K562 (cell line): Measurements from ENCODE around the gene LILRB3. TPM values are rescaled to one million over a fixed set of nuclear protein-coding genes. Genes with fewer than 3 reads are reported as not detected.

Experiments used
- BRF1 ChIP-seq: IDR thresholded peaks from 3 replicates; pipeline ENCODE4 v1.6.1; 2011; ENCODE audit warnings: borderline replicate concordance, mild to moderate bottlenecking; ENCODE audit not compliant: insufficient read length; ENCODE audit errors: extremely low read depth
- CBX8 ChIP-seq: fragments of 200-600 bp; sonication (generic); IDR thresholded peaks from 2 replicates; pipeline ENCODE4 v1.6.1; 2012; ENCODE audit warnings: borderline replicate concordance, mixed run types, low read depth, mild to moderate bottlenecking, moderate library complexity, mixed read lengths, low read length, control low read depth, inconsistent platforms; ENCODE audit not compliant: poor library complexity, severe bottlenecking; ENCODE audit errors: extremely low read depth
- CCAR2 ChIP-seq: fragments of 200-400 bp; formaldehyde crosslinking; IDR thresholded peaks from 2 replicates; pipeline ENCODE4 v1.6.1; 2017; ENCODE audit warnings: mild to moderate bottlenecking, low read depth, low read length
- ESRRA ChIP-seq: fragments of 450-650 bp; IDR thresholded peaks from 2 replicates; pipeline ENCODE4 v1.6.1; 2014; ENCODE audit warnings: low read depth, mild to moderate bottlenecking, moderate library complexity, borderline replicate concordance
- ESRRB ChIP-seq: fragments of 250-450 bp; sonication (Bioruptor Pico); IDR thresholded peaks from 2 replicates; pipeline ENCODE4 v1.5.0; 2020; ENCODE audit warnings: mild to moderate bottlenecking, moderate library complexity, borderline replicate concordance
- ETV6 ChIP-seq, 3 experiments: fragments of 150-350 bp in 1 of 3; sonication (generic) in 1 of 3; formaldehyde crosslinking in 1 of 3; IDR thresholded peaks; 2 replicates each; pipeline versions ENCODE4 v1.6.1 to v1.8.0; 2014 to 2022; ENCODE audit warnings: borderline replicate concordance in 2 of 3, low read depth in 2 of 3, antibody characterized with exemption in 1 of 3, low read length in 1 of 3, mild to moderate bottlenecking in 1 of 3, missing genetic modification reagents in 1 of 3
- MAFF ChIP-seq: IDR thresholded peaks from 2 replicates; pipeline ENCODE4 v1.6.1; 2012; ENCODE audit warnings: low read length, improper control_type of control experiment
- MCM7 ChIP-seq, 2 experiments: fragments of 450-650 bp; IDR thresholded peaks; 2 replicates each; pipeline ENCODE4 v1.6.1; 2016 to 2018
- NCOA2 ChIP-seq, 2 experiments: fragments of 450-650 bp; IDR thresholded peaks; 2 replicates each; pipeline ENCODE4 v1.6.1; 2018; ENCODE audit warnings: mild to moderate bottlenecking in 2 of 2, moderate library complexity in 1 of 2; ENCODE audit not compliant: partially characterized antibody in 2 of 2
- NFRKB ChIP-seq: fragments of 450-650 bp; IDR thresholded peaks from 2 replicates; pipeline ENCODE4 v1.6.1; 2016; ENCODE audit warnings: low read depth
- NR1H2 ChIP-seq: sonication (generic); formaldehyde crosslinking; IDR thresholded peaks from 2 replicates; pipeline ENCODE4 v1.4.0; 2020; ENCODE audit warnings: mild to moderate bottlenecking, missing genetic modification reagents
- POLR3A ChIP-seq: IDR thresholded peaks from 2 replicates; pipeline ENCODE4 v1.6.1; 2011; ENCODE audit warnings: borderline replicate concordance, mild to moderate bottlenecking, moderate library complexity; ENCODE audit not compliant: insufficient read length, insufficient read depth; ENCODE audit errors: extremely low read depth
- SMARCB1 ChIP-seq: IDR thresholded peaks from 2 replicates; pipeline ENCODE4 v1.6.1; 2011; ENCODE audit warnings: improper control_type of control experiment, low read depth; ENCODE audit not compliant: insufficient read length
- SMC3 ChIP-seq: conservative IDR thresholded peaks from 2 replicates; pipeline ENCODE4 v1.6.1; 2011; ENCODE audit warnings: low read depth, low read length, improper control_type of control experiment; ENCODE audit not compliant: insufficient read depth
- TSC22D4 ChIP-seq: fragments of 450-650 bp; IDR thresholded peaks from 2 replicates; pipeline ENCODE4 v1.6.1; 2016; ENCODE audit warnings: missing genetic modification characterization, missing biosample characterization, control low read depth
- YBX1 ChIP-seq: fragments of 450-650 bp; IDR thresholded peaks from 2 replicates; pipeline ENCODE4 v1.7.1; 2016; ENCODE audit warnings: mild to moderate bottlenecking
- YY1 ChIP-seq, 3 experiments: IDR thresholded peaks; 2 replicates each; pipeline ENCODE4 v1.6.1; 2011; ENCODE audit warnings: low read length in 2 of 3, mild to moderate bottlenecking in 2 of 3, moderate library complexity in 2 of 3, borderline replicate concordance in 1 of 3, control low read depth in 1 of 3, low read depth in 1 of 3; ENCODE audit not compliant: insufficient read depth in 3 of 3, insufficient replicate concordance in 2 of 3, control insufficient read depth in 1 of 3, insufficient read length in 1 of 3; ENCODE audit errors: extremely low read depth in 1 of 3
- polyA plus RNA-seq, 8 experiments: library from polyadenylated mRNA; depleted of rRNA in 4 of 8; stranded (reverse) in 5 of 8; unstranded in 3 of 8; fragments of >200 nt; fragmentation: Nextera tagmentation in 2 of 8; fragmentation: Illumina TruSeq in 1 of 8; extraction: Ambion mirVana in 2 of 8; extraction: Trizol in 1 of 8; gene quantifications; 2 replicates each; pipeline versions ENCODE4 v1.2.1 to v1.2.3, GENCODE V29; 2011 to 2014; ENCODE audit warnings: inconsistent platforms in 1 of 8, missing spikeins in 1 of 8
- total RNA-seq, 7 experiments: library from RNA; depleted of rRNA in 6 of 7; stranded (reverse); fragments of >200 nt in 6 of 7; fragmentation: Illumina TruSeq in 2 of 7; extraction: Trizol in 2 of 7; gene quantifications; 2 replicates each; pipeline versions ENCODE4 v1.2.1 to v1.2.3, GENCODE V29; 2011 to 2021; ENCODE audit warnings: low replicate concordance in 1 of 7
- TF ChIP-seq, protein P1 (sequence below): fragments of 450-650 bp; formaldehyde crosslinking; conservative IDR thresholded peaks from 2 replicates; pipeline ENCODE4 v1.4.0; 2022; ENCODE audit warnings: mild to moderate bottlenecking, missing genetic modification characterization
- TF ChIP-seq, protein P2 (sequence below): fragments of 200-800 bp; sonication (Bioruptor generic); IDR thresholded peaks from 2 replicates; pipeline ENCODE4 v1.6.1; 2017; ENCODE audit warnings: missing genetic modification characterization, missing compliant biosample characterization
- TF ChIP-seq, protein P3 (sequence below): sonication (generic); formaldehyde crosslinking; IDR thresholded peaks from 2 replicates; pipeline ENCODE4 v1.9.0; 2022; ENCODE audit warnings: mild to moderate bottlenecking, missing genetic modification reagents
- TF ChIP-seq, protein P4 (sequence below): fragments of 450-650 bp; IDR thresholded peaks from 2 replicates; pipeline ENCODE4 v1.6.1; 2016; ENCODE audit warnings: mild to moderate bottlenecking

Gene LILRB3
- total and polyA plus RNA-seq, 9 of the 15 experiments (the other 6 are each of a cell fraction or from before 2014, with no cell fraction given), result 0.01 to 0.09 TPM; not detected in 7

DNA sequence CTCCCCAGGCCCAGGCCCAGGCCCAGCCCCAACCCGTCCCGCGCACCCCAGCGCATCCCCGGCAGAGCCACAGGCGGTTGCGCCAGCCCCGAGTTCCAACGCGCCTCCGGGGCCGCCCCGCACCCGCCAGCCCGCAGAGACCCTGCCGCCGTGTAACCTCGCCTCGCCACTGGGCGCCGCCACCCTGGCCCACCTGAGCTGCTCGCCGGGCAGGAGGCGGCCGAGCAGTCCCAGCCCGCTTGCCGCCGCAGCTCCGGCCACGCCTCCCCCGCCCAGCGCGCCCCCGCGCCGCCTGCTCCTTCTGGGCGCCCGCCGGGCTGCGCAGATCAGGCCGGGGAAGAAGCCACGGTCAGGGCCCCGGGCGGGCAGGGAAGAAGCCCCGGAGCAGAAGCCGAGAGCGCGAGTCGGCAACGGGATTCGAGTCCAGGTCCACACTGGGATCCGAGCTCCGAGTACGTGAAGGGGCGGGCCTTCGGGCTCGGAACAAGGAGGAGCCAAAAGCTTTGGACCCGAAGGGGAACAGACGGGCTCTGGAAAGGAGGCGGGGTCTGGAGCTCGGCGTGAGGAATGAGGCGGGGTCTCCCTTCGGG is 33.6 kb downstream of the LILRB3 start, which contains the start of gene MBOAT7 (continued):
- TF ChIP-seq ETV6 (IDR thresholded peaks at IDR 0.05; ENCODE audit: borderline replicate concordance in 1 of 2, low read depth in 2 of 2, low read length in 1 of 2) (no peak), ETV6 (CRISPR knock-in tag; IDR thresholded peaks at IDR 0.05; ENCODE audit: borderline replicate concordance) (no peak), SMARCB1 (no peak), YY1 (IDR thresholded peaks at IDR 0.05; ENCODE audit: borderline replicate concordance in 1 of 3, control insufficient read depth in 1 of 3, extremely low read depth in 1 of 3, insufficient read depth in 3 of 3, insufficient read length in 1 of 3, insufficient replicate concordance in 2 of 3, low read depth in 1 of 3, low read length in 2 of 3) (peak in 2 of 3 experiments; percentile 53 to 59), NFRKB (no peak), CBX8 (no peak), TSC22D4 (tag) (no peak), BRF1 (no peak), YBX1 (no peak), MAFF (no peak), NR1H2 (CRISPR knock-in tag) (0 out of 2 replicates have a peak, but pooled peaks have one; percentile 45), ESRRA (peak; percentile 31; the same call in 1 of the 2 replicates), MCM7 (IDR thresholded peaks at IDR 0.05) (no peak), ESRRB (CRISPR knock-in tag) (no peak), CCAR2 (no peak), SMC3 (no peak), NCOA2 (IDR thresholded peaks at IDR 0.05; ENCODE audit: partially characterized antibody in 2 of 2) (no peak), POLR3A (no peak)
- TF ChIP-seq, protein P1, sequence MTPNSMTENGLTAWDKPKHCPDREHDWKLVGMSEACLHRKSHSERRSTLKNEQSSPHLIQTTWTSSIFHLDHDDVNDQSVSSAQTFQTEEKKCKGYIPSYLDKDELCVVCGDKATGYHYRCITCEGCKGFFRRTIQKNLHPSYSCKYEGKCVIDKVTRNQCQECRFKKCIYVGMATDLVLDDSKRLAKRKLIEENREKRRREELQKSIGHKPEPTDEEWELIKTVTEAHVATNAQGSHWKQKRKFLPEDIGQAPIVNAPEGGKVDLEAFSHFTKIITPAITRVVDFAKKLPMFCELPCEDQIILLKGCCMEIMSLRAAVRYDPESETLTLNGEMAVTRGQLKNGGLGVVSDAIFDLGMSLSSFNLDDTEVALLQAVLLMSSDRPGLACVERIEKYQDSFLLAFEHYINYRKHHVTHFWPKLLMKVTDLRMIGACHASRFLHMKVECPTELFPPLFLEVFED (CRISPR knock-in tag), result no peak
- TF ChIP-seq, protein P2, sequence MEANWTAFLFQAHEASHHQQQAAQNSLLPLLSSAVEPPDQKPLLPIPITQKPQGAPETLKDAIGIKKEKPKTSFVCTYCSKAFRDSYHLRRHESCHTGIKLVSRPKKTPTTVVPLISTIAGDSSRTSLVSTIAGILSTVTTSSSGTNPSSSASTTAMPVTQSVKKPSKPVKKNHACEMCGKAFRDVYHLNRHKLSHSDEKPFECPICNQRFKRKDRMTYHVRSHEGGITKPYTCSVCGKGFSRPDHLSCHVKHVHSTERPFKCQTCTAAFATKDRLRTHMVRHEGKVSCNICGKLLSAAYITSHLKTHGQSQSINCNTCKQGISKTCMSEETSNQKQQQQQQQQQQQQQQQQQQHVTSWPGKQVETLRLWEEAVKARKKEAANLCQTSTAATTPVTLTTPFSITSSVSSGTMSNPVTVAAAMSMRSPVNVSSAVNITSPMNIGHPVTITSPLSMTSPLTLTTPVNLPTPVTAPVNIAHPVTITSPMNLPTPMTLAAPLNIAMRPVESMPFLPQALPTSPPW, result peak; percentile 56
- TF ChIP-seq, protein P3, sequence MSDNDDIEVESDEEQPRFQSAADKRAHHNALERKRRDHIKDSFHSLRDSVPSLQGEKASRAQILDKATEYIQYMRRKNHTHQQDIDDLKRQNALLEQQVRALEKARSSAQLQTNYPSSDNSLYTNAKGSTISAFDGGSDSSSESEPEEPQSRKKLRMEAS (CRISPR knock-in tag), result peak; percentile 37; the same call in 1 of the 2 replicates
- TF ChIP-seq, protein P4, sequence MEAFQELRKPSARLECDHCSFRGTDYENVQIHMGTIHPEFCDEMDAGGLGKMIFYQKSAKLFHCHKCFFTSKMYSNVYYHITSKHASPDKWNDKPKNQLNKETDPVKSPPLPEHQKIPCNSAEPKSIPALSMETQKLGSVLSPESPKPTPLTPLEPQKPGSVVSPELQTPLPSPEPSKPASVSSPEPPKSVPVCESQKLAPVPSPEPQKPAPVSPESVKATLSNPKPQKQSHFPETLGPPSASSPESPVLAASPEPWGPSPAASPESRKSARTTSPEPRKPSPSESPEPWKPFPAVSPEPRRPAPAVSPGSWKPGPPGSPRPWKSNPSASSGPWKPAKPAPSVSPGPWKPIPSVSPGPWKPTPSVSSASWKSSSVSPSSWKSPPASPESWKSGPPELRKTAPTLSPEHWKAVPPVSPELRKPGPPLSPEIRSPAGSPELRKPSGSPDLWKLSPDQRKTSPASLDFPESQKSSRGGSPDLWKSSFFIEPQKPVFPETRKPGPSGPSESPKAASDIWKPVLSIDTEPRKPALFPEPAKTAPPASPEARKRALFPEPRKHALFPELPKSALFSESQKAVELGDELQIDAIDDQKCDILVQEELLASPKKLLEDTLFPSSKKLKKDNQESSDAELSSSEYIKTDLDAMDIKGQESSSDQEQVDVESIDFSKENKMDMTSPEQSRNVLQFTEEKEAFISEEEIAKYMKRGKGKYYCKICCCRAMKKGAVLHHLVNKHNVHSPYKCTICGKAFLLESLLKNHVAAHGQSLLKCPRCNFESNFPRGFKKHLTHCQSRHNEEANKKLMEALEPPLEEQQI, result no peak
